ENCODE results near the gene TRAF2. TPM values are rescaled to one million over a fixed set of nuclear protein-coding genes. Genes with fewer than 3 reads are reported as not detected.

TRAF2 gene
- total and polyA plus RNA-seq, 4 donors = 4.7 to 14.9 (median 6.8) TPM

- Histone ChIP-seq H3K9ac (ENCODE audit: low read depth in 1 of 2, low read length in 2 of 2) (no peak overlapping the region), H3K36me3 (ENCODE audit: control insufficient read depth in 4 of 4, insufficient read depth in 3 of 4, low read depth in 1 of 4, low read length in 3 of 4) (peaks cover 0 to 5% (median 0%) of the 10 kb centered on the region in 4 donors), H3K27me3 (ENCODE audit: control insufficient read depth in 4 of 4, insufficient read depth in 4 of 4, low read length in 3 of 4) (no peaks in the 10 kb centered on the region), H3K27ac (ENCODE audit: low read depth in 1 of 2, low read length in 2 of 2) (peak overlapping the region in 1 of 2 donors; percentile 77), H3K9me3 (ENCODE audit: control insufficient read depth in 4 of 4, low read length in 3 of 4) (no peaks in the 10 kb centered on the region), H3K4me1 (ENCODE audit: control insufficient read depth in 4 of 4, insufficient read depth in 4 of 4, low read length in 3 of 4) (peaks cover 20 to 56% (median 36%) of the 10 kb centered on the region in 4 donors), H3K4me3 (ENCODE audit: low read depth in 1 of 3, low read length in 3 of 3) (no peak overlapping the region)
- TF ChIP-seq, protein P1, sequence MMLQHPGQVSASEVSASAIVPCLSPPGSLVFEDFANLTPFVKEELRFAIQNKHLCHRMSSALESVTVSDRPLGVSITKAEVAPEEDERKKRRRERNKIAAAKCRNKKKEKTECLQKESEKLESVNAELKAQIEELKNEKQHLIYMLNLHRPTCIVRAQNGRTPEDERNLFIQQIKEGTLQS (IDR thresholded peaks at IDR 0.05) = no peak
- TF ChIP-seq YY1 (IDR thresholded peaks at IDR 0.05) = no peak
- no peak for TF ChIP-seq GABPA (IDR thresholded peaks at IDR 0.05 in 1 of 2, conservative IDR thresholded peaks at IDR 0.05 in 1 of 2)
- TF ChIP-seq FOXA1 (IDR thresholded peaks at IDR 0.05) = no peak
- TF ChIP-seq RAD21 (IDR thresholded peaks at IDR 0.05) = no peak
- no peak for TF ChIP-seq NR2F2 (IDR thresholded peaks at IDR 0.05)
- TF ChIP-seq, protein P2, sequence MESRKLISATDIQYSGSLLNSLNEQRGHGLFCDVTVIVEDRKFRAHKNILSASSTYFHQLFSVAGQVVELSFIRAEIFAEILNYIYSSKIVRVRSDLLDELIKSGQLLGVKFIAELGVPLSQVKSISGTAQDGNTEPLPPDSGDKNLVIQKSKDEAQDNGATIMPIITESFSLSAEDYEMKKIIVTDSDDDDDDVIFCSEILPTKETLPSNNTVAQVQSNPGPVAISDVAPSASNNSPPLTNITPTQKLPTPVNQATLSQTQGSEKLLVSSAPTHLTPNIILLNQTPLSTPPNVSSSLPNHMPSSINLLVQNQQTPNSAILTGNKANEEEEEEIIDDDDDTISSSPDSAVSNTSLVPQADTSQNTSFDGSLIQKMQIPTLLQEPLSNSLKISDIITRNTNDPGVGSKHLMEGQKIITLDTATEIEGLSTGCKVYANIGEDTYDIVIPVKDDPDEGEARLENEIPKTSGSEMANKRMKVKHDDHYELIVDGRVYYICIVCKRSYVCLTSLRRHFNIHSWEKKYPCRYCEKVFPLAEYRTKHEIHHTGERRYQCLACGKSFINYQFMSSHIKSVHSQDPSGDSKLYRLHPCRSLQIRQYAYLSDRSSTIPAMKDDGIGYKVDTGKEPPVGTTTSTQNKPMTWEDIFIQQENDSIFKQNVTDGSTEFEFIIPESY (IDR thresholded peaks at IDR 0.05) = no peak
- no peak for TF ChIP-seq CTCF (IDR thresholded peaks at IDR 0.05; ENCODE audit: low read depth, low read length, missing input control)
- no peak for DNase-seq (ENCODE audit: low spot score)
- WGBS = 86% methylated on average over 29 of the region's 29 CpGs
These were observed 33.4 kb upstream of the TRAF2 start for GRCh38 chr9:136852664-136853595.

DNA sequence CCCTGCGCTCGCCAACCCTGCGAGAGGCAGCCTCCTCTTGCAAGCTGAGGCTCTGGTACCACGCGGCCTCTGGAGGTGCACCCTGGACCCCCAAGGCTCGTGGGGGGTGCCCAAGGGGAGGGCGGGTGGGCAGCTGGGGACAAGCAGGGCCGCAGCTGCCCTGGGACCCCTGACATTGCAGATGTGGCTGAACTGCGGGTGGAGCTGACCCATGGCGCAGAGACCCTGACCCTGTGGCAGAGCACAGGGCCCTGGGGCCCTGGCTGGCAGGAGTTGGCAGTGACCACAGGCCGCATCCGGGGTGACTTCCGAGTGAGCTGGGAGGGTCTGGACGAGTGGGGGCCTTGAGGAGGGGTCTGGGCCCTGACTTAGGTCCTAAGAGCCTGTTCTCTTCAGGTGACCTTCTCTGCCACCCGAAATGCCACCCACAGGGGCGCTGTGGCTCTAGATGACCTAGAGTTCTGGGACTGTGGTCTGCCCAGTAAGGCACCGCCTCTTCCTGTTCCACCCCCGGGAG lies 32.7 kb upstream of the TRAF2 start:
- DNase-seq (ENCODE audit: low spot score) = no peak
- no peak for TF ChIP-seq HNF4G (IDR thresholded peaks at IDR 0.05)
- TF ChIP-seq, protein P3, sequence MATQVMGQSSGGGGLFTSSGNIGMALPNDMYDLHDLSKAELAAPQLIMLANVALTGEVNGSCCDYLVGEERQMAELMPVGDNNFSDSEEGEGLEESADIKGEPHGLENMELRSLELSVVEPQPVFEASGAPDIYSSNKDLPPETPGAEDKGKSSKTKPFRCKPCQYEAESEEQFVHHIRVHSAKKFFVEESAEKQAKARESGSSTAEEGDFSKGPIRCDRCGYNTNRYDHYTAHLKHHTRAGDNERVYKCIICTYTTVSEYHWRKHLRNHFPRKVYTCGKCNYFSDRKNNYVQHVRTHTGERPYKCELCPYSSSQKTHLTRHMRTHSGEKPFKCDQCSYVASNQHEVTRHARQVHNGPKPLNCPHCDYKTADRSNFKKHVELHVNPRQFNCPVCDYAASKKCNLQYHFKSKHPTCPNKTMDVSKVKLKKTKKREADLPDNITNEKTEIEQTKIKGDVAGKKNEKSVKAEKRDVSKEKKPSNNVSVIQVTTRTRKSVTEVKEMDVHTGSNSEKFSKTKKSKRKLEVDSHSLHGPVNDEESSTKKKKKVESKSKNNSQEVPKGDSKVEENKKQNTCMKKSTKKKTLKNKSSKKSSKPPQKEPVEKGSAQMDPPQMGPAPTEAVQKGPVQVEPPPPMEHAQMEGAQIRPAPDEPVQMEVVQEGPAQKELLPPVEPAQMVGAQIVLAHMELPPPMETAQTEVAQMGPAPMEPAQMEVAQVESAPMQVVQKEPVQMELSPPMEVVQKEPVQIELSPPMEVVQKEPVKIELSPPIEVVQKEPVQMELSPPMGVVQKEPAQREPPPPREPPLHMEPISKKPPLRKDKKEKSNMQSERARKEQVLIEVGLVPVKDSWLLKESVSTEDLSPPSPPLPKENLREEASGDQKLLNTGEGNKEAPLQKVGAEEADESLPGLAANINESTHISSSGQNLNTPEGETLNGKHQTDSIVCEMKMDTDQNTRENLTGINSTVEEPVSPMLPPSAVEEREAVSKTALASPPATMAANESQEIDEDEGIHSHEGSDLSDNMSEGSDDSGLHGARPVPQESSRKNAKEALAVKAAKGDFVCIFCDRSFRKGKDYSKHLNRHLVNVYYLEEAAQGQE (IDR thresholded peaks at IDR 0.05) = no peak
- H3K36me3 ChIP-seq (ENCODE audit: control insufficient read depth in 4 of 4, insufficient read depth in 3 of 4, low read depth in 1 of 4, low read length in 3 of 4) = peaks cover 0 to 5% (median 0%) of the 10 kb centered on the region in 4 donors
- 85% methylated on average over 18 of the region's 18 CpGs for WGBS
- H3K4me3 ChIP-seq (ENCODE audit: low read depth in 1 of 3, low read length in 3 of 3) = no peak overlapping the region
- H3K9ac ChIP-seq (ENCODE audit: low read depth in 1 of 2, low read length in 2 of 2) = no peak overlapping the region
- H3K4me1 ChIP-seq (ENCODE audit: control insufficient read depth in 4 of 4, insufficient read depth in 4 of 4, low read length in 3 of 4) = peaks cover 24 to 61% (median 41%) of the 10 kb centered on the region in 4 donors
- no peaks in the 10 kb centered on the region for H3K9me3 ChIP-seq (ENCODE audit: control insufficient read depth in 4 of 4, low read length in 3 of 4)
- H3K27me3 ChIP-seq (ENCODE audit: control insufficient read depth in 4 of 4, insufficient read depth in 4 of 4, low read length in 3 of 4) = no peaks in the 10 kb centered on the region
- H3K27ac ChIP-seq (ENCODE audit: low read depth in 1 of 2, low read length in 2 of 2) = no peak overlapping the region
